ENCODE data around the gene MYZAP. TPM values are rescaled to one million over a fixed set of nuclear protein-coding genes. Genes with fewer than 3 reads are reported as not detected.

Gene MYZAP
- total and polyA plus RNA-seq, 4 donors: 0.50 to 1.8 (median 0.99) TPM

DNA sequence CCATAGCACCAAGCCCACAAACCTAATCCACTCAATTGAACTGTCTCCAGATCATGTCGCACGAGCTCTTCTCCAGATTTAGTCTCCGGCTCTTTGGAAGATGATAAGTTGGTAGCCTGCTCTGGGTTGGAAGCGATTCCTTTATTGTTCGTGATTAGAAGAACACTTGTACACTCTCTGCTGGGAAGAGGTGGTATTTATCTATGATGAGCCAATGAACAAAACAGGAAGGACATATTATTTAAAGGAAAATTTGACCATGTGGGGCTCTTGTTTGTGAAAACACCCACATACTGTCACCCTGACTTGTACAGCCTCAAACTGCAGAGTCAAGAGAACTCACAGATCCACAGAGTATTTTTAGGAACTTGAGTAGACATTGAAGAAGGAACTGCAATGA is 54.4 kb downstream of the MYZAP start:
- H3K9ac ChIP-seq (ENCODE audit: low read depth in 1 of 2, low read length in 2 of 2): no peak overlapping the region

More for the DNA sequence above, 54.4 kb downstream of the MYZAP start:
- Histone ChIP-seq H3K4me3 (ENCODE audit: low read depth in 1 of 3, low read length in 3 of 3) (no peak overlapping the region), H3K9me3 (ENCODE audit: control insufficient read depth in 4 of 4, low read length in 3 of 4) (no peaks in the 10 kb centered on the region), H3K4me1 (ENCODE audit: control insufficient read depth in 4 of 4, insufficient read depth in 4 of 4, low read length in 3 of 4) (no peaks in the 10 kb centered on the region), H3K27me3 (ENCODE audit: control insufficient read depth in 4 of 4, insufficient read depth in 4 of 4, low read length in 3 of 4) (no peaks in the 10 kb centered on the region), H3K36me3 (ENCODE audit: control insufficient read depth in 4 of 4, insufficient read depth in 3 of 4, low read depth in 1 of 4, low read length in 3 of 4) (no peaks in the 10 kb centered on the region), H3K27ac (ENCODE audit: low read depth in 1 of 2, low read length in 2 of 2) (no peak overlapping the region)
- no peak for DNase-seq (ENCODE audit: low spot score)
- 89% methylated on average over 5 of the region's 5 CpGs for WGBS
- TF ChIP-seq HNF4A (conservative IDR thresholded peaks at IDR 0.05) (no peak), REST (IDR thresholded peaks at IDR 0.05) (no peak), JUND (IDR thresholded peaks at IDR 0.05) (no peak), YY1 (IDR thresholded peaks at IDR 0.05) (no peak), EGR1 (IDR thresholded peaks at IDR 0.05; ENCODE audit: low read depth in 2 of 2) (no peak), GABPA (IDR thresholded peaks at IDR 0.05 in 1 of 2, conservative IDR thresholded peaks at IDR 0.05 in 1 of 2) (no peak), NR2F2 (IDR thresholded peaks at IDR 0.05) (no peak), FOXA1 (IDR thresholded peaks at IDR 0.05) (no peak), FOXA2 (IDR thresholded peaks at IDR 0.05) (no peak), HNF4G (IDR thresholded peaks at IDR 0.05) (no peak), TAF1 (conservative IDR thresholded peaks at IDR 0.05) (no peak), CTCF (IDR thresholded peaks at IDR 0.05; ENCODE audit: low read depth, low read length, missing input control) (no peak), RAD21 (IDR thresholded peaks at IDR 0.05) (no peak), RXRA (IDR thresholded peaks at IDR 0.05) (no peak), SP1 (IDR thresholded peaks at IDR 0.05) (no peak)
- TF ChIP-seq, protein P1, sequence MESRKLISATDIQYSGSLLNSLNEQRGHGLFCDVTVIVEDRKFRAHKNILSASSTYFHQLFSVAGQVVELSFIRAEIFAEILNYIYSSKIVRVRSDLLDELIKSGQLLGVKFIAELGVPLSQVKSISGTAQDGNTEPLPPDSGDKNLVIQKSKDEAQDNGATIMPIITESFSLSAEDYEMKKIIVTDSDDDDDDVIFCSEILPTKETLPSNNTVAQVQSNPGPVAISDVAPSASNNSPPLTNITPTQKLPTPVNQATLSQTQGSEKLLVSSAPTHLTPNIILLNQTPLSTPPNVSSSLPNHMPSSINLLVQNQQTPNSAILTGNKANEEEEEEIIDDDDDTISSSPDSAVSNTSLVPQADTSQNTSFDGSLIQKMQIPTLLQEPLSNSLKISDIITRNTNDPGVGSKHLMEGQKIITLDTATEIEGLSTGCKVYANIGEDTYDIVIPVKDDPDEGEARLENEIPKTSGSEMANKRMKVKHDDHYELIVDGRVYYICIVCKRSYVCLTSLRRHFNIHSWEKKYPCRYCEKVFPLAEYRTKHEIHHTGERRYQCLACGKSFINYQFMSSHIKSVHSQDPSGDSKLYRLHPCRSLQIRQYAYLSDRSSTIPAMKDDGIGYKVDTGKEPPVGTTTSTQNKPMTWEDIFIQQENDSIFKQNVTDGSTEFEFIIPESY (IDR thresholded peaks at IDR 0.05): no peak
- TF ChIP-seq, protein P2, sequence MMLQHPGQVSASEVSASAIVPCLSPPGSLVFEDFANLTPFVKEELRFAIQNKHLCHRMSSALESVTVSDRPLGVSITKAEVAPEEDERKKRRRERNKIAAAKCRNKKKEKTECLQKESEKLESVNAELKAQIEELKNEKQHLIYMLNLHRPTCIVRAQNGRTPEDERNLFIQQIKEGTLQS (IDR thresholded peaks at IDR 0.05): no peak
- TF ChIP-seq, protein P3, sequence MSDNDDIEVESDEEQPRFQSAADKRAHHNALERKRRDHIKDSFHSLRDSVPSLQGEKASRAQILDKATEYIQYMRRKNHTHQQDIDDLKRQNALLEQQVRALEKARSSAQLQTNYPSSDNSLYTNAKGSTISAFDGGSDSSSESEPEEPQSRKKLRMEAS (IDR thresholded peaks at IDR 0.05): no peak

Measured in liver (tissue), 9 donors.